Lower lobe of right lung (tissue), 2 donors: ENCODE data around the gene GPNMB. TPM values are rescaled to one million over a fixed set of nuclear protein-coding genes. Genes with fewer than 3 reads are reported as not detected.
A peak's percentile ranks its signal among the peaks of the same experiment; 100 is the strongest.

Source experiments
- ATAC-seq, 2 donors: fragments of 200-7000 bp; cut with Tn5 transposase; one replicate each; pipeline ENCODE4 v1.9.1; 2020 to 2022; ENCODE audit warnings: mild to moderate bottlenecking in 2 of 2, moderate library complexity in 2 of 2
- DNase-seq: peaks from one replicate; pipeline ENCODE4 v3.0.0-alpha.2; 2020
- H3K27ac ChIP-seq: fragments of 200-600 bp; one replicate; pipeline ENCODE4 v1.8.0; 2022
- H3K27me3 ChIP-seq: fragments of 200-600 bp; one replicate; pipeline ENCODE4 v1.8.0; 2022; ENCODE audit warnings: low read depth
- H3K36me3 ChIP-seq: fragments of 200-600 bp; one replicate; pipeline ENCODE4 v1.8.0; 2022; ENCODE audit warnings: mild to moderate bottlenecking
- H3K4me1 ChIP-seq: fragments of 200-600 bp; one replicate; pipeline ENCODE4 v1.8.0; 2022
- H3K4me3 ChIP-seq: fragments of 200-600 bp; one replicate; pipeline ENCODE4 v1.8.0; 2022; ENCODE audit warnings: mild to moderate bottlenecking
- H3K9me3 ChIP-seq: fragments of 200-600 bp; one replicate; pipeline ENCODE4 v1.8.0; 2022
- CTCF ChIP-seq: fragments of 200-600 bp; IDR thresholded peaks from one replicate; pipeline ENCODE4 v1.8.0; 2022; ENCODE audit warnings: antibody characterized with exemption, mild to moderate bottlenecking
- intact Hi-C: fragments of 100-400 bp; cut with DNase I; formaldehyde crosslinking; loops from one replicate; pipeline ENCODE4 v1.11.0; 2022
- total RNA-seq: library from RNA; stranded (reverse); fragmentation: NEBNext Ultra II Directional; extraction: Animal tissue kit (Norgen Biotek cat#: 25700); gene quantifications from one replicate; pipeline ENCODE4 v1.2.1, GENCODE V29; 2021
- donor health status: DM: no; HTN: yes; CAD: no; lungs with severe emphysema.

GPNMB gene
- total RNA-seq, 1 donor from 2014 or later, result 452 TPM

- Histone ChIP-seq H3K27me3 (no peaks in the 10 kb centered on the region), H3K9me3 (no peaks in the 10 kb centered on the region), H3K36me3 (peaks cover 30% of the 10 kb centered on the region), H3K4me1 (no peaks in the 10 kb centered on the region), H3K27ac (no peak overlapping the region), H3K4me3 (no peak overlapping the region)
- peak; percentile 96 to 98 for ATAC-seq
- peak; percentile 81 for TF ChIP-seq CTCF
- peak; percentile 94 for DNase-seq
- intact Hi-C loops, result no loop called here
Measured at GRCh38 chr7:23273141-23273599, 26.6 kb downstream of the GPNMB start.

GRCh38 chr7:23275912-23276311 lies 29.3 kb downstream of the GPNMB start:
- ATAC-seq (no peak), DNase-seq (no peak)
- TF ChIP-seq CTCF, result no peak
- H3K27ac ChIP-seq, result no peak overlapping the region
- intact Hi-C loops, result no loop called here
- H3K27me3 ChIP-seq, result no peaks in the 10 kb centered on the region
- H3K4me1 ChIP-seq, result no peaks in the 10 kb centered on the region
- no peak overlapping the region for H3K4me3 ChIP-seq
- H3K9me3 ChIP-seq, result no peaks in the 10 kb centered on the region
- H3K36me3 ChIP-seq, result peaks cover 10% of the 10 kb centered on the region

- ATAC-seq, result no peak
- H3K4me3 ChIP-seq, result no peak overlapping the region
- intact Hi-C loops, result no loop called here
- TF ChIP-seq CTCF, result no peak
- DNase-seq, result no peak
- no peaks in the 10 kb centered on the region for H3K27me3 ChIP-seq
- H3K9me3 ChIP-seq, result no peaks in the 10 kb centered on the region
- H3K4me1 ChIP-seq, result no peaks in the 10 kb centered on the region
- peaks cover 7% of the 10 kb centered on the region for H3K36me3 ChIP-seq
- no peak overlapping the region for H3K27ac ChIP-seq
Measured at GRCh38 chr7:23276376-23276775, 29.8 kb downstream of the GPNMB start.

GRCh38 chr7:23276947-23277346 lies 30.4 kb downstream of the GPNMB start:
- Histone ChIP-seq H3K4me1 (no peaks in the 10 kb centered on the region), H3K36me3 (peaks cover 7% of the 10 kb centered on the region), H3K27ac (no peak overlapping the region), H3K9me3 (no peaks in the 10 kb centered on the region), H3K4me3 (no peak overlapping the region), H3K27me3 (no peaks in the 10 kb centered on the region)
- no peak for DNase-seq
- intact Hi-C loops, result no loop called here
- ATAC-seq, result no peak
- TF ChIP-seq CTCF, result no peak

GRCh38 chr7:23277359-23277989 lies 30.9 kb downstream of the GPNMB start:
- Histone ChIP-seq H3K9me3 (no peaks in the 10 kb centered on the region), H3K27ac (no peak overlapping the region), H3K4me3 (no peak overlapping the region), H3K36me3 (peaks cover 7% of the 10 kb centered on the region), H3K27me3 (no peaks in the 10 kb centered on the region), H3K4me1 (no peaks in the 10 kb centered on the region)
- intact Hi-C loops, result no loop called here
- peak; percentile 69 to 79 for ATAC-seq
- TF ChIP-seq CTCF, result peak; percentile 73
- no peak for DNase-seq
